HepG2 (cell line): Measurements from ENCODE around the gene PLEKHA6. TPM values are rescaled to one million over a fixed set of nuclear protein-coding genes. Genes with fewer than 3 reads are reported as not detected.

Experiments used
- ASH2L ChIP-seq: fragments of 300-600, 200-600 bp; sonication (generic); IDR thresholded peaks from 2 replicates; pipeline ENCODE4 v1.7.0; 2017; ENCODE audit warnings: low read depth, mild to moderate bottlenecking, moderate library complexity, mixed read lengths, low read length; ENCODE audit not compliant: insufficient read length
- ATAD3A ChIP-seq: sonication (generic); formaldehyde crosslinking; IDR thresholded peaks from 2 replicates; pipeline ENCODE4 v1.4.0; 2020; ENCODE audit warnings: missing genetic modification reagents
- DNMT3B ChIP-seq: conservative IDR thresholded peaks from 2 replicates; pipeline ENCODE4 v1.6.1; 2016; ENCODE audit warnings: missing biosample characterization, control low read depth
- GFI1 ChIP-seq: sonication (generic); formaldehyde crosslinking; IDR thresholded peaks from 2 replicates; pipeline ENCODE4 v1.5.0; 2020; ENCODE audit warnings: missing genetic modification reagents, mild to moderate bottlenecking, borderline replicate concordance
- KDM4B ChIP-seq: sonication (generic); formaldehyde crosslinking; IDR thresholded peaks from 2 replicates; pipeline ENCODE4 v1.4.0; 2020; ENCODE audit warnings: missing genetic modification reagents
- MAZ ChIP-seq, 2 experiments: sonication (generic) in 1 of 2; formaldehyde crosslinking in 1 of 2; IDR thresholded peaks; 2 replicates each; pipeline versions ENCODE4 v1.5.0 to v1.6.1; 2012 to 2020; ENCODE audit warnings: low read depth in 2 of 2, mild to moderate bottlenecking in 2 of 2, borderline replicate concordance in 1 of 2, improper control_type of control experiment in 1 of 2, low read length in 1 of 2, missing genetic modification reagents in 1 of 2, moderate library complexity in 1 of 2
- SMAD1 ChIP-seq: sonication (generic); formaldehyde crosslinking; IDR thresholded peaks from 2 replicates; pipeline ENCODE4 v1.4.0; 2020; ENCODE audit warnings: missing genetic modification reagents, low read depth, mild to moderate bottlenecking, borderline replicate concordance
- TBX3 ChIP-seq: fragments of 450-650 bp; IDR thresholded peaks from 2 replicates; pipeline ENCODE4 v1.6.1; 2017; ENCODE audit warnings: antibody characterized with exemption, mild to moderate bottlenecking, inconsistent platforms, borderline replicate concordance
- ZMYM2 ChIP-seq: sonication (generic); formaldehyde crosslinking; IDR thresholded peaks from 2 replicates; pipeline ENCODE4 v1.8.0; 2022; ENCODE audit warnings: mild to moderate bottlenecking, missing genetic modification reagents
- ZNF143 ChIP-seq: sonication (generic); formaldehyde crosslinking; IDR thresholded peaks from 2 replicates; pipeline ENCODE4 v1.4.0; 2020; ENCODE audit warnings: missing genetic modification reagents
- ZNF260 ChIP-seq: sonication (generic); formaldehyde crosslinking; IDR thresholded peaks from 2 replicates; pipeline ENCODE4 v1.4.0; 2020; ENCODE audit warnings: missing genetic modification reagents, low read depth, mild to moderate bottlenecking, borderline replicate concordance
- ZNF839 ChIP-seq: sonication (generic); formaldehyde crosslinking; IDR thresholded peaks from 2 replicates; pipeline ENCODE4 v1.4.0; 2020; ENCODE audit warnings: missing genetic modification reagents, mild to moderate bottlenecking, borderline replicate concordance
- polyA plus RNA-seq, 8 experiments: library from polyadenylated mRNA; depleted of rRNA in 3 of 8; stranded (reverse) in 7 of 8; unstranded in 1 of 8; fragments of >200 nt; fragmentation: Illumina TruSeq in 4 of 8; extraction: Trizol in 4 of 8; gene quantifications; 2 replicates each; pipeline versions ENCODE4 v1.2.1 to v1.2.3, GENCODE V29; 2011 to 2016; ENCODE audit warnings: low read depth in 4 of 8, missing spikeins in 1 of 8, mixed read lengths in 1 of 8; ENCODE audit not compliant: insufficient read depth in 1 of 8
- total RNA-seq, 5 experiments: library from RNA; depleted of rRNA; stranded (reverse); fragments of >200 nt; fragmentation: Illumina TruSeq; extraction: Trizol; gene quantifications; 2 replicates each; pipeline ENCODE4 v1.2.3, GENCODE V29; 2016; ENCODE audit warnings: low read depth in 1 of 5
- TF ChIP-seq, protein P1 (sequence below): IDR thresholded peaks from 2 replicates; pipeline ENCODE4 v1.4.0; 2020; ENCODE audit warnings: mild to moderate bottlenecking, missing genetic modification reagents
- TF ChIP-seq, protein P2 (sequence below): IDR thresholded peaks from 2 replicates; pipeline ENCODE4 v1.6.1; 2012; ENCODE audit warnings: inconsistent platforms
- TF ChIP-seq, protein P3 (sequence below): sonication (generic); formaldehyde crosslinking; IDR thresholded peaks from 2 replicates; pipeline ENCODE4 v1.5.1; 2020; ENCODE audit warnings: mild to moderate bottlenecking, missing genetic modification reagents, moderate library complexity
- TF ChIP-seq, protein P4 (sequence below): sonication (generic); formaldehyde crosslinking; IDR thresholded peaks from 2 replicates; pipeline ENCODE4 v1.8.0; 2022; ENCODE audit warnings: low read depth, missing genetic modification reagents
- TF ChIP-seq, protein P5 (sequence below): sonication (generic); formaldehyde crosslinking; IDR thresholded peaks from 2 replicates; pipeline ENCODE4 v1.4.0; 2020; ENCODE audit warnings: missing genetic modification reagents
- TF ChIP-seq, protein P6 (sequence below): sonication (generic); formaldehyde crosslinking; IDR thresholded peaks from 2 replicates; pipeline ENCODE4 v1.5.0; 2020; ENCODE audit warnings: missing genetic modification reagents

The PLEKHA6 gene
- total and polyA plus RNA-seq, 2 of the 13 experiments (the other 11 are each of a cell fraction or from before 2014, with no cell fraction given): 5.3 to 11.4 TPM

DNA sequence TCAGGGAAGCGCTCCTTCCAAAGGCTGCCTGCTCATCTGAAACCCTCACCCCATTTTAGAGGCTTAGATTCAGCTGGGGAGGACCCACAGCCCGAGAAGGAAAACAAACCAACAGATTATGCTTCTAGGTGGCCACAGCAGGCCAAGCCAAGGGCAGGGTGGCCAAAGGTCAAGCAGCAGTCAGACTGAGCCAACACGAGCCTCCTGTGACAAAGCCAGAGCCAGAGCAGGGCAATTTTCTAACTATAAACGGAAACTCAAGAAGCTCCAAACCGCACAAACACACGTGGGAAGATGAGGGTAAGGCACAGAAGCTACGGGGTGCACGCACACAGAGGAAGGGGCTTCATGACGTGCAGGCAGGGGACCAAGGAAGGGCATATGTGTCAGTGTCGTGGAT, 64.1 kb downstream of the PLEKHA6 start (continued):
- TF ChIP-seq, protein P1, sequence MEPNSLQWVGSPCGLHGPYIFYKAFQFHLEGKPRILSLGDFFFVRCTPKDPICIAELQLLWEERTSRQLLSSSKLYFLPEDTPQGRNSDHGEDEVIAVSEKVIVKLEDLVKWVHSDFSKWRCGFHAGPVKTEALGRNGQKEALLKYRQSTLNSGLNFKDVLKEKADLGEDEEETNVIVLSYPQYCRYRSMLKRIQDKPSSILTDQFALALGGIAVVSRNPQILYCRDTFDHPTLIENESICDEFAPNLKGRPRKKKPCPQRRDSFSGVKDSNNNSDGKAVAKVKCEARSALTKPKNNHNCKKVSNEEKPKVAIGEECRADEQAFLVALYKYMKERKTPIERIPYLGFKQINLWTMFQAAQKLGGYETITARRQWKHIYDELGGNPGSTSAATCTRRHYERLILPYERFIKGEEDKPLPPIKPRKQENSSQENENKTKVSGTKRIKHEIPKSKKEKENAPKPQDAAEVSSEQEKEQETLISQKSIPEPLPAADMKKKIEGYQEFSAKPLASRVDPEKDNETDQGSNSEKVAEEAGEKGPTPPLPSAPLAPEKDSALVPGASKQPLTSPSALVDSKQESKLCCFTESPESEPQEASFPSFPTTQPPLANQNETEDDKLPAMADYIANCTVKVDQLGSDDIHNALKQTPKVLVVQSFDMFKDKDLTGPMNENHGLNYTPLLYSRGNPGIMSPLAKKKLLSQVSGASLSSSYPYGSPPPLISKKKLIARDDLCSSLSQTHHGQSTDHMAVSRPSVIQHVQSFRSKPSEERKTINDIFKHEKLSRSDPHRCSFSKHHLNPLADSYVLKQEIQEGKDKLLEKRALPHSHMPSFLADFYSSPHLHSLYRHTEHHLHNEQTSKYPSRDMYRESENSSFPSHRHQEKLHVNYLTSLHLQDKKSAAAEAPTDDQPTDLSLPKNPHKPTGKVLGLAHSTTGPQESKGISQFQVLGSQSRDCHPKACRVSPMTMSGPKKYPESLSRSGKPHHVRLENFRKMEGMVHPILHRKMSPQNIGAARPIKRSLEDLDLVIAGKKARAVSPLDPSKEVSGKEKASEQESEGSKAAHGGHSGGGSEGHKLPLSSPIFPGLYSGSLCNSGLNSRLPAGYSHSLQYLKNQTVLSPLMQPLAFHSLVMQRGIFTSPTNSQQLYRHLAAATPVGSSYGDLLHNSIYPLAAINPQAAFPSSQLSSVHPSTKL (CRISPR knock-in tag): peak; percentile 62
- TF ChIP-seq MAZ (IDR thresholded peaks at IDR 0.05; ENCODE audit: borderline replicate concordance, low read depth, low read length) (no peak), MAZ (CRISPR knock-in tag; IDR thresholded peaks at IDR 0.05; ENCODE audit: low read depth) (no peak), ATAD3A (no peak), SMAD1 (CRISPR knock-in tag) (no peak), GFI1 (peak; percentile 44; the same call in 1 of the 2 replicates), ZNF839 (no peak), ZNF143 (no peak), DNMT3B (CRISPR knock-in tag) (no peak), ZMYM2 (CRISPR knock-in tag) (no peak), TBX3 (no peak), KDM4B (CRISPR knock-in tag) (no peak), ZNF260 (CRISPR knock-in tag) (no peak), ASH2L (no peak)
- TF ChIP-seq, protein P2, sequence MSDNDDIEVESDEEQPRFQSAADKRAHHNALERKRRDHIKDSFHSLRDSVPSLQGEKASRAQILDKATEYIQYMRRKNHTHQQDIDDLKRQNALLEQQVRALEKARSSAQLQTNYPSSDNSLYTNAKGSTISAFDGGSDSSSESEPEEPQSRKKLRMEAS: peak; percentile 54
- TF ChIP-seq, protein P3, sequence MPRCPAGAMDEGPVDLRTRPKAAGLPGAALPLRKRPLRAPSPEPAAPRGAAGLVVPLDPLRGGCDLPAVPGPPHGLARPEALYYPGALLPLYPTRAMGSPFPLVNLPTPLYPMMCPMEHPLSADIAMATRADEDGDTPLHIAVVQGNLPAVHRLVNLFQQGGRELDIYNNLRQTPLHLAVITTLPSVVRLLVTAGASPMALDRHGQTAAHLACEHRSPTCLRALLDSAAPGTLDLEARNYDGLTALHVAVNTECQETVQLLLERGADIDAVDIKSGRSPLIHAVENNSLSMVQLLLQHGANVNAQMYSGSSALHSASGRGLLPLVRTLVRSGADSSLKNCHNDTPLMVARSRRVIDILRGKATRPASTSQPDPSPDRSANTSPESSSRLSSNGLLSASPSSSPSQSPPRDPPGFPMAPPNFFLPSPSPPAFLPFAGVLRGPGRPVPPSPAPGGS (CRISPR knock-in tag): no peak
- TF ChIP-seq, protein P4, sequence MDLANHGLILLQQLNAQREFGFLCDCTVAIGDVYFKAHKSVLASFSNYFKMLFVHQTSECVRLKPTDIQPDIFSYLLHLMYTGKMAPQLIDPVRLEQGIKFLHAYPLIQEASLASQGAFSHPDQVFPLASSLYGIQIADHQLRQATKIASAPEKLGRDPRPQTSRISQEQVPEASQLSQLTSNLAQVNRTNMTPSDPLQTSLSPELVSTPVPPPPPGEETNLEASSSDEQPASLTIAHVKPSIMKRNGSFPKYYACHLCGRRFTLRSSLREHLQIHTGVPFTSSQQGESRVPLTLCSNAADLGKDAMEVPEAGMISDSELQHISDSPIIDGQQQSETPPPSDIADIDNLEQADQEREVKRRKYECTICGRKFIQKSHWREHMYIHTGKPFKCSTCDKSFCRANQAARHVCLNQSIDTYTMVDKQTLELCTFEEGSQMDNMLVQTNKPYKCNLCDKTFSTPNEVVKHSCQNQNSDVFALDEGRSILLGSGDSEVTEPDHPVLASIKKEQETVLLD: no peak
- TF ChIP-seq, protein P5, sequence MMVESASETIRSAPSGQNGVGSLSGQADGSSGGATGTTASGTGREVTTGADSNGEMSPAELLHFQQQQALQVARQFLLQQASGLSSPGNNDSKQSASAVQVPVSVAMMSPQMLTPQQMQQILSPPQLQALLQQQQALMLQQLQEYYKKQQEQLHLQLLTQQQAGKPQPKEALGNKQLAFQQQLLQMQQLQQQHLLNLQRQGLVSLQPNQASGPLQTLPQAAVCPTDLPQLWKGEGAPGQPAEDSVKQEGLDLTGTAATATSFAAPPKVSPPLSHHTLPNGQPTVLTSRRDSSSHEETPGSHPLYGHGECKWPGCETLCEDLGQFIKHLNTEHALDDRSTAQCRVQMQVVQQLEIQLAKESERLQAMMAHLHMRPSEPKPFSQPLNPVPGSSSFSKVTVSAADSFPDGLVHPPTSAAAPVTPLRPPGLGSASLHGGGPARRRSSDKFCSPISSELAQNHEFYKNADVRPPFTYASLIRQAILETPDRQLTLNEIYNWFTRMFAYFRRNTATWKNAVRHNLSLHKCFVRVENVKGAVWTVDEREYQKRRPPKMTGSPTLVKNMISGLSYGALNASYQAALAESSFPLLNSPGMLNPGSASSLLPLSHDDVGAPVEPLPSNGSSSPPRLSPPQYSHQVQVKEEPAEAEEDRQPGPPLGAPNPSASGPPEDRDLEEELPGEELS (CRISPR knock-in tag): peak; percentile 36
- TF ChIP-seq, protein P6, sequence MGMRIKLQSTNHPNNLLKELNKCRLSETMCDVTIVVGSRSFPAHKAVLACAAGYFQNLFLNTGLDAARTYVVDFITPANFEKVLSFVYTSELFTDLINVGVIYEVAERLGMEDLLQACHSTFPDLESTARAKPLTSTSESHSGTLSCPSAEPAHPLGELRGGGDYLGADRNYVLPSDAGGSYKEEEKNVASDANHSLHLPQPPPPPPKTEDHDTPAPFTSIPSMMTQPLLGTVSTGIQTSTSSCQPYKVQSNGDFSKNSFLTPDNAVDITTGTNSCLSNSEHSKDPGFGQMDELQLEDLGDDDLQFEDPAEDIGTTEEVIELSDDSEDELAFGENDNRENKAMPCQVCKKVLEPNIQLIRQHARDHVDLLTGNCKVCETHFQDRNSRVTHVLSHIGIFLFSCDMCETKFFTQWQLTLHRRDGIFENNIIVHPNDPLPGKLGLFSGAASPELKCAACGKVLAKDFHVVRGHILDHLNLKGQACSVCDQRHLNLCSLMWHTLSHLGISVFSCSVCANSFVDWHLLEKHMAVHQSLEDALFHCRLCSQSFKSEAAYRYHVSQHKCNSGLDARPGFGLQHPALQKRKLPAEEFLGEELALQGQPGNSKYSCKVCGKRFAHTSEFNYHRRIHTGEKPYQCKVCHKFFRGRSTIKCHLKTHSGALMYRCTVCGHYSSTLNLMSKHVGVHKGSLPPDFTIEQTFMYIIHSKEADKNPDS: no peak
